ENCODE data around the gene SPRYD4. TPM values are rescaled to one million over a fixed set of nuclear protein-coding genes. Genes with fewer than 3 reads are reported as not detected.

The SPRYD4 gene
- total RNA-seq, 1 experiment from 2014 or later, result 4.2 TPM

- TF ChIP-seq FOXP1 (CRISPR knock-in tag; IDR thresholded peaks at IDR 0.05; ENCODE audit: borderline replicate concordance) (no peak; the same call in 1 of the 2 replicates), ZNF121 (CRISPR knock-in tag; IDR thresholded peaks at IDR 0.05) (no peak), MLX (CRISPR knock-in tag; IDR thresholded peaks at IDR 0.05) (no peak), ZBTB43 (CRISPR knock-in tag; IDR thresholded peaks at IDR 0.05) (no peak), ZNF219 (CRISPR knock-in tag; IDR thresholded peaks at IDR 0.05; ENCODE audit: borderline replicate concordance) (no peak), AFF4 (CRISPR knock-in tag; IDR thresholded peaks at IDR 0.05; ENCODE audit: borderline replicate concordance) (0 out of 2 replicates have a peak, but pooled peaks have one; percentile 39), NR1H2 (CRISPR knock-in tag; IDR thresholded peaks at IDR 0.05) (no peak), GRHL2 (CRISPR knock-in tag; IDR thresholded peaks at IDR 0.05; ENCODE audit: insufficient replicate concordance, severe bottlenecking) (no peak), NFATC4 (CRISPR knock-in tag; IDR thresholded peaks at IDR 0.05) (no peak), ZBTB21 (CRISPR knock-in tag; IDR thresholded peaks at IDR 0.05; ENCODE audit: borderline replicate concordance) (peak; percentile 67; the same call in 1 of the 2 replicates), TP53 (CRISPR knock-in tag; IDR thresholded peaks at IDR 0.05) (peak; percentile 55; the same call in 1 of the 2 replicates), CREB1 (CRISPR knock-in tag; IDR thresholded peaks at IDR 0.05) (peak; percentile 79), ZNF138 (CRISPR knock-in tag; conservative IDR thresholded peaks at IDR 0.05) (peak; percentile 82; the same call in 1 of the 2 replicates), TEAD4 (CRISPR knock-in tag; IDR thresholded peaks at IDR 0.05) (no peak), ZSCAN18 (CRISPR knock-in tag; IDR thresholded peaks at IDR 0.05) (no peak), JAZF1 (CRISPR knock-in tag; IDR thresholded peaks at IDR 0.05) (no peak), NR3C1 (CRISPR knock-in tag; conservative IDR thresholded peaks at IDR 0.05; ENCODE audit: low read depth) (no peak)
- TF ChIP-seq, protein P1, sequence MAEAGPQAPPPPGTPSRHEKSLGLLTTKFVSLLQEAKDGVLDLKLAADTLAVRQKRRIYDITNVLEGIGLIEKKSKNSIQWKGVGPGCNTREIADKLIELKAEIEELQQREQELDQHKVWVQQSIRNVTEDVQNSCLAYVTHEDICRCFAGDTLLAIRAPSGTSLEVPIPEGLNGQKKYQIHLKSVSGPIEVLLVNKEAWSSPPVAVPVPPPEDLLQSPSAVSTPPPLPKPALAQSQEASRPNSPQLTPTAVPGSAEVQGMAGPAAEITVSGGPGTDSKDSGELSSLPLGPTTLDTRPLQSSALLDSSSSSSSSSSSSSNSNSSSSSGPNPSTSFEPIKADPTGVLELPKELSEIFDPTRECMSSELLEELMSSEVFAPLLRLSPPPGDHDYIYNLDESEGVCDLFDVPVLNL (CRISPR knock-in tag; IDR thresholded peaks at IDR 0.05; ENCODE audit: borderline replicate concordance, low read depth), result peak; percentile 88; the same call in 1 of the 2 replicates
- TF ChIP-seq, protein P2, sequence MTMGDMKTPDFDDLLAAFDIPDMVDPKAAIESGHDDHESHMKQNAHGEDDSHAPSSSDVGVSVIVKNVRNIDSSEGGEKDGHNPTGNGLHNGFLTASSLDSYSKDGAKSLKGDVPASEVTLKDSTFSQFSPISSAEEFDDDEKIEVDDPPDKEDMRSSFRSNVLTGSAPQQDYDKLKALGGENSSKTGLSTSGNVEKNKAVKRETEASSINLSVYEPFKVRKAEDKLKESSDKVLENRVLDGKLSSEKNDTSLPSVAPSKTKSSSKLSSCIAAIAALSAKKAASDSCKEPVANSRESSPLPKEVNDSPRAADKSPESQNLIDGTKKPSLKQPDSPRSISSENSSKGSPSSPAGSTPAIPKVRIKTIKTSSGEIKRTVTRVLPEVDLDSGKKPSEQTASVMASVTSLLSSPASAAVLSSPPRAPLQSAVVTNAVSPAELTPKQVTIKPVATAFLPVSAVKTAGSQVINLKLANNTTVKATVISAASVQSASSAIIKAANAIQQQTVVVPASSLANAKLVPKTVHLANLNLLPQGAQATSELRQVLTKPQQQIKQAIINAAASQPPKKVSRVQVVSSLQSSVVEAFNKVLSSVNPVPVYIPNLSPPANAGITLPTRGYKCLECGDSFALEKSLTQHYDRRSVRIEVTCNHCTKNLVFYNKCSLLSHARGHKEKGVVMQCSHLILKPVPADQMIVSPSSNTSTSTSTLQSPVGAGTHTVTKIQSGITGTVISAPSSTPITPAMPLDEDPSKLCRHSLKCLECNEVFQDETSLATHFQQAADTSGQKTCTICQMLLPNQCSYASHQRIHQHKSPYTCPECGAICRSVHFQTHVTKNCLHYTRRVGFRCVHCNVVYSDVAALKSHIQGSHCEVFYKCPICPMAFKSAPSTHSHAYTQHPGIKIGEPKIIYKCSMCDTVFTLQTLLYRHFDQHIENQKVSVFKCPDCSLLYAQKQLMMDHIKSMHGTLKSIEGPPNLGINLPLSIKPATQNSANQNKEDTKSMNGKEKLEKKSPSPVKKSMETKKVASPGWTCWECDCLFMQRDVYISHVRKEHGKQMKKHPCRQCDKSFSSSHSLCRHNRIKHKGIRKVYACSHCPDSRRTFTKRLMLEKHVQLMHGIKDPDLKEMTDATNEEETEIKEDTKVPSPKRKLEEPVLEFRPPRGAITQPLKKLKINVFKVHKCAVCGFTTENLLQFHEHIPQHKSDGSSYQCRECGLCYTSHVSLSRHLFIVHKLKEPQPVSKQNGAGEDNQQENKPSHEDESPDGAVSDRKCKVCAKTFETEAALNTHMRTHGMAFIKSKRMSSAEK (CRISPR knock-in tag; IDR thresholded peaks at IDR 0.05; ENCODE audit: borderline replicate concordance), result no peak
- TF ChIP-seq, protein P3, sequence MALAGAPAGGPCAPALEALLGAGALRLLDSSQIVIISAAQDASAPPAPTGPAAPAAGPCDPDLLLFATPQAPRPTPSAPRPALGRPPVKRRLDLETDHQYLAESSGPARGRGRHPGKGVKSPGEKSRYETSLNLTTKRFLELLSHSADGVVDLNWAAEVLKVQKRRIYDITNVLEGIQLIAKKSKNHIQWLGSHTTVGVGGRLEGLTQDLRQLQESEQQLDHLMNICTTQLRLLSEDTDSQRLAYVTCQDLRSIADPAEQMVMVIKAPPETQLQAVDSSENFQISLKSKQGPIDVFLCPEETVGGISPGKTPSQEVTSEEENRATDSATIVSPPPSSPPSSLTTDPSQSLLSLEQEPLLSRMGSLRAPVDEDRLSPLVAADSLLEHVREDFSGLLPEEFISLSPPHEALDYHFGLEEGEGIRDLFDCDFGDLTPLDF (CRISPR knock-in tag; IDR thresholded peaks at IDR 0.05), result no peak
These were observed 19.3 kb upstream of the SPRYD4 start, which contains the start of gene TIMELESS (continued) for GRCh38 chr12:56448860-56449621.
